MM.1S (cell line): ENCODE data around the gene LGSN.

Source experiments
- DNase-seq: peaks from one replicate; pipeline ENCODE4 v3.0.0-alpha.2; 2015
- H2AFZ ChIP-seq: fragments of 300-600 bp; sonication (generic); 2 replicates; pipeline ENCODE4 v1.6.0; 2016; ENCODE audit warnings: antibody characterized with exemption, low read length
- H3F3A ChIP-seq: fragments of 300-600 bp; sonication (generic); 2 replicates; pipeline ENCODE4 v1.6.1; 2016; ENCODE audit warnings: mild to moderate bottlenecking, antibody characterized with exemption, low read length, moderate library complexity, mixed read lengths; ENCODE audit not compliant: insufficient read depth
- H3K27ac ChIP-seq: fragments of 300-600 bp; sonication (generic); 2 replicates; pipeline ENCODE4 v1.5.1; 2016; ENCODE audit warnings: mild to moderate bottlenecking, low read length
- H3K27me3 ChIP-seq: fragments of 300-600 bp; sonication (generic); replicated peaks from 2 replicates; pipeline ENCODE4 v1.6.0; 2016; ENCODE audit warnings: low read length; ENCODE audit not compliant: insufficient read depth
- H3K36me3 ChIP-seq: fragments of 300-600 bp; sonication (generic); replicated peaks from 2 replicates; pipeline ENCODE4 v1.6.1; 2016; ENCODE audit warnings: mild to moderate bottlenecking, low read length, mixed read lengths; ENCODE audit not compliant: insufficient read depth
- H3K4me1 ChIP-seq: fragments of 300-600 bp; sonication (generic); 2 replicates; pipeline ENCODE4 v1.6.1; 2016; ENCODE audit warnings: low read length, mixed read lengths
- H3K4me2 ChIP-seq: fragments of 300-600 bp; sonication (generic); 2 replicates; pipeline ENCODE4 v1.6.0; 2016; ENCODE audit warnings: low read depth, low read length
- H3K4me3 ChIP-seq: fragments of 300-600 bp; sonication (generic); 2 replicates; pipeline ENCODE4 v1.5.1; 2016; ENCODE audit warnings: low read length, mixed read lengths
- H3K79me2 ChIP-seq: fragments of 300-600 bp; sonication (generic); 2 replicates; pipeline ENCODE4 v1.6.1; 2016; ENCODE audit warnings: mixed run types, low read length, mixed read lengths
- H3K9ac ChIP-seq: fragments of 300-600 bp; sonication (generic); 2 replicates; pipeline ENCODE4 v1.6.1; 2016; ENCODE audit warnings: low read length, mixed read lengths
- H3K9me2 ChIP-seq: fragments of 300-600 bp; sonication (generic); replicated peaks from 2 replicates; pipeline ENCODE4 v1.6.1; 2016; ENCODE audit warnings: mild to moderate bottlenecking, low read length, mixed read lengths; ENCODE audit not compliant: insufficient read depth
- H3K9me3 ChIP-seq: fragments of 300-600 bp; sonication (generic); replicated peaks from 2 replicates; pipeline ENCODE4 v1.6.1; 2016; ENCODE audit warnings: mild to moderate bottlenecking, low read length, mixed read lengths; ENCODE audit not compliant: insufficient read depth
- H4K20me1 ChIP-seq: fragments of 300-600 bp; sonication (generic); 2 replicates; pipeline ENCODE4 v1.6.1; 2016; ENCODE audit warnings: mild to moderate bottlenecking, low read length, moderate library complexity, mixed read lengths; ENCODE audit not compliant: insufficient read depth
- CTCF ChIP-seq: fragments of 300-600 bp; sonication (generic); IDR thresholded peaks from 2 replicates; pipeline ENCODE4 v1.5.1; 2016; ENCODE audit warnings: antibody characterized with exemption, low read length, mixed read lengths
- EZH2 ChIP-seq: fragments of 300-600 bp; sonication (generic); optimal IDR thresholded peaks from 2 replicates; pipeline ENCODE3; 2017; ENCODE audit warnings: low read depth, mild to moderate bottlenecking, antibody characterized with exemption, low read length, mixed read lengths
- EZH2phosphoT487 ChIP-seq: fragments of 300-600 bp; sonication (generic); IDR thresholded peaks from 2 replicates; pipeline ENCODE4 v1.6.1; 2018; ENCODE audit warnings: antibody characterized with exemption, low read length

Gene LGSN

GRCh38 chr6:63306420-63306819, 13.4 kb downstream of the LGSN start:
- TF ChIP-seq EZH2 (no peak), CTCF (no peak)
- H3K9me3 ChIP-seq, result no peaks in the 10 kb centered on the region
- H3F3A ChIP-seq, result no peaks in the 10 kb centered on the region
- no peaks in the 10 kb centered on the region for H3K9me2 ChIP-seq
- no peak overlapping the region for H3K4me2 ChIP-seq
- no peak overlapping the region for H2AFZ ChIP-seq
- H3K4me1 ChIP-seq, result no peaks in the 10 kb centered on the region
- no peaks in the 10 kb centered on the region for H3K27me3 ChIP-seq
- no peak for DNase-seq
- no peak overlapping the region for H3K4me3 ChIP-seq
- no peaks in the 10 kb centered on the region for H3K79me2 ChIP-seq
- no peak overlapping the region for H3K9ac ChIP-seq
- H4K20me1 ChIP-seq, result no peaks in the 10 kb centered on the region
- H3K36me3 ChIP-seq, result no peaks in the 10 kb centered on the region
- no peak overlapping the region for H3K27ac ChIP-seq

GRCh38 chr6:63305277-63305676, 14.5 kb downstream of the LGSN start:
- Histone ChIP-seq H3K36me3 (no peaks in the 10 kb centered on the region), H3K27me3 (no peaks in the 10 kb centered on the region), H2AFZ (no peak overlapping the region), H4K20me1 (no peaks in the 10 kb centered on the region), H3K4me3 (no peak overlapping the region), H3K9me3 (no peaks in the 10 kb centered on the region), H3K79me2 (no peaks in the 10 kb centered on the region), H3K4me2 (no peak overlapping the region), H3K9ac (no peak overlapping the region), H3K9me2 (no peaks in the 10 kb centered on the region), H3K27ac (no peak overlapping the region), H3K4me1 (no peaks in the 10 kb centered on the region), H3F3A (no peaks in the 10 kb centered on the region)
- no peak for DNase-seq
- TF ChIP-seq EZH2 (no peak), CTCF (no peak), EZH2phosphoT487 (no peak)

GRCh38 chr6:63303476-63303875, 16.3 kb downstream of the LGSN start:
- Histone ChIP-seq H3K9me2 (no peaks in the 10 kb centered on the region), H2AFZ (no peak overlapping the region), H3K36me3 (no peaks in the 10 kb centered on the region), H3K27ac (no peak overlapping the region), H3K79me2 (no peaks in the 10 kb centered on the region), H3K9me3 (no peaks in the 10 kb centered on the region), H3K27me3 (no peaks in the 10 kb centered on the region), H3K4me2 (no peak overlapping the region), H3K9ac (no peak overlapping the region), H4K20me1 (no peaks in the 10 kb centered on the region), H3F3A (no peaks in the 10 kb centered on the region), H3K4me1 (no peaks in the 10 kb centered on the region), H3K4me3 (no peak overlapping the region)
- no peak for DNase-seq
- no peak for TF ChIP-seq EZH2phosphoT487
- no peak for TF ChIP-seq EZH2
- no peak for TF ChIP-seq CTCF
